OCI-M1 (cell line): ENCODE data around the gene COL1A1.

Experiments
- DNase-seq: peaks from one replicate; lab custom pipeline; 2025; lab: John Stamatoyannopoulos, UW

Gene COL1A1

GRCh38 chr17:50154604-50155003 lies 46.8 kb downstream of the COL1A1 start:
- no peak for DNase-seq

DNA sequence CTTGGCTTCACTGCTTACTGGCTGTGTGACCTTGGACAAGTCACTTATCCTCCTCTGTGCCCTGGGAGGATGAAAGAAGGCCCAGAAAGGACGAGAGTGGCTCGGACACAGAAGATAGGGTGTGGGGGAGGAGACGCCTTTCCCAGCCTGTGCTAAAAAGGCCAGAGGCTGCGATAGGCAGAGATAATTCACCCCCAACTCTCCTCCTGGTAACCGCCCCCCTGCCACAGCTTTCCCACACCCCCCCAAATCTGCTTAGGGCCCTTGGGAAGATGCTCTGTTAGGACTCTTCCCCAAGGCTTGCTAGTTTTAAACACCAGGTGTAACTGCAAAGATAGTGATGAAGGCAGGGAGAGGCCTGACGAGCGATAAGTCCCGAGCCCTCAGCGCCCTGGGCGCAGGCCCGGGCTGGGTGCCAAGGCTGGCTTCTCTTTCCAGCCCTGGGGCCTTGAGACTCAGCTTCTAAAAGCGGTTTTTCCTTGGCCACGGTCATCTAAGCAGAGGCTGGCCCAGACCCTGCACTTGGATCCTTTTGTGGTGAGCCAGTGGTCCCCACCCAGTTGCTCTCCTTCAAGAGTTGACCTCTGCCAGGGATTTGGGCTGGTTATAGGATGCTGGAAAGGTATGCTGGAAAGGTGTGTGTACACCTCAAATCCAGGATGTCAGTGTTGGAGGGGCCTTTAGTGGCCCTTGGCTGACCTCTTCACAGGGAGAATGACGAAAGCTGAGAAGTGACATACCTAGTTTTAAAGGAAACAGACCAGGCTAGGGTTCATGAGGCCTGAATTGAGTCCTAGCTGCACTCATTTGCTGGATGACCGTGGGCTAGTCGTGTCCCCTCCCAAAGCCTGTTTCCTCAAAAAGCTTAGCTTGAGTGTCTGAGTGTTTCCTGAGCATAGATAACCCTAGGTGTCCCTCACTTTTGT lies 47.5 kb downstream of the COL1A1 start:
- peak; percentile 91 for DNase-seq

- DNase-seq, result no peak
These were observed 48.7 kb downstream of the COL1A1 start for GRCh38 chr17:50152736-50153135.

- DNase-seq, result peak; percentile 91
These were observed 49.4 kb downstream of the COL1A1 start for GRCh38 chr17:50151937-50152547.

DNA sequence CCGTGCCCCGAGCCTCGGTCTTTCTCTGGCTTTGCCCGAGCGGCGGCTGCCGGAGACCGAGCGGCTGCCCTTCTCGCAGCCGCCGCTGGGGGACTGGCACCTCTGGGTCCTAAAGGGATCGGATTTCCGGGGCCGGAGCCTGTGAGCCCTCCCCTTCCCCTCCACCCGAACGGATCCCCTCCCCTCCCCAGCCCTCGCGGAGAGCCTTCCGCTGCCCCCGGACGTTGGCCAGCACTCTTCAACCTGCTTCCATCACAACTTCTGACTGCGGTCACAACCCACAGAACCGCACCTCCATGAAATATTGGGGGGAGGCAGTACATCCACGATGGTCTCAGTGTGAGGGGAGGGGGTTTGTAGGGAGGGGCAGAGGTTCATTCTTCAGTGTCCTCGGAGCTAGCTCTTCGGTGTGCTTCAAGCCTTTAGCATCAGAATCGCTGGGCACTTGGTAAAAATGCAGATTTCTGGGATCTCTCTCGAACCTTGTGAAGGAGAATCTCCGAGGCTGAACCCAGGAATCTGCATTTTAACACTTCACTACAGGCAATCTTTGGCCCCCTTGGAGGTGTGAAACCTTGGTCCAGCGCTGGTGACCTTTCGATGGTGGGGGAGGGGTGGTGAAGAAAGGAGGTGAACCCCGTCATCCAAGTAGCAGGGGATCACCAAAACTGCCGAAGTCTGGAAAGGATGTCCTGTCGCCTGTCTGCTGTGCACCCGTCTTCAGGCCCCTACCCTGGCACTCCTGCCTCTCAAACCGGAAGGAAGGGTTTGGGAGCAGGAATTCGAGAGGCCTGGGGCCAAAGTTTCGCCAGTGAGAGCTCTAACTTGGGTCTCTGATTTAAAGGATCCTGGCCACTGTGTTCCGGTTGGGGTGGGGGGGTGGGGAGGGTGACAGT lies 50.1 kb downstream of the COL1A1 start:
- peak; percentile 94 for DNase-seq

- no peak for DNase-seq
These were observed 50.9 kb downstream of the COL1A1 start, which contains the start of gene PPP1R9B for GRCh38 chr17:50150354-50151040. Gene PPP1R9B, minus strand, starts transcription at chr17:50150677. Its CDS starts 164 bp downstream, at chr17:50150513.

DNA sequence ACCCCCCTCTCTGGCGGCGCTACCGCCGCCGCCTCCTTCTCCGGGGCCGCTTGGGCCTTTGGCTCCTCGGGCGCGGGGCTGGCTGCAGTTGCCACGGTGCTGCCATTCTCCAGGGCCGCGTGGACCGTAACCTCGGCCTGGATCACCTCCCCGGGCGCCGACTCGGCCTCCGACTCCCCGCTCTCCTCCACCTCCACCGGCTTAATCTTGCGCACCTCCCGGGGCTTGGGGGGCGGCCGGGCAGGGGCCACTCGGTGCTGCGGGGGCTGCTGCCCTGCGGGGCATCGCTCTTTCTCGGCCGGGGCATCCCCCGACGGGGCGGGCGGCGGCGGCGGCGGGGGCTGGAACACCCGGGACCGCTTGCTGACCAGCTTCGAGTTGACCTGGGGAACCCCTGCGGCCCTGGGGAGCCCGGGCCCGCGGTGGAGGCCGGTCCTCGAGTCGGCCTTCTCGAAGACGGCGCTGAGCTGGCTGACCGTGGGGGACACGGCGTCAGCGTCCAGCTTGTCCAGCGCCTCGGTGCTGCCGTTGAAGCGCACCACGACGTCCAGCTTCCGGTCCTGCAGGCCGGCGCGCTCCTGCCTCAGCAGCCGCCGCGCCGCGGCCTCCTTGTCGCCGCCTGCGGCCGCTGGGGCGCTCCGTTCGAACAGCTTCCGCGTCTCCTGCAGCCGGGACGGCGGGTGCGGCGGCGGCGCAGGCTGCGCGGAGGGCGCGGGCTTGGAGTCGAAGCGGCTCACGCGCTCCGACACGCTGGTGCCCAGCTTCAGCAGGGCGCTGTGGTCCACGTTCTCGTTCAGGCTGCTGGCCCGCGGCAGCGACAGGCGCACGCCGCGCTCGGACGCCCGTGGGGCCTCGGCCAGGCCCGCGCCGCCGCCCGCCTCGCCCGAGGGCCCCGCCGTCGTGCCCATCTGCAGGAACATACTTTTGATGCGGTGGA lies 51.7 kb downstream of the COL1A1 start:
- DNase-seq, result peak; percentile 73

DNA sequence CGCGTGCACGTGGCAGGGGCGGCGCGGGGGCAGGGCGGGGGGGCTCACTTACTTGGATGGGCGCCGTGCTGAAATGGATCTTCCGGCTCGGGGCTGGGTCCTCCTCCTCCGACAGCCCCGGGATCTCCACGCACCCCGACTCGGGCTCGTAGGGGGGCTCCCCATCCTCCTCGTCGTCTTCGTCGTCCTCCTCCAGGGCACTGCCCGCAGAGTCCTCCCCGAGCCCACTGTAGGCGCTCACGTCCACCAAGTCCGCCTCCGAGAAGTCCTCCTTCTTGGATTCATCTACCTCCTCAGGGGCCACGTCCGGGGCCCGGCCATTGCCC lies 52.4 kb downstream of the COL1A1 start:
- DNase-seq, result peak; percentile 41

GRCh38 chr17:50148226-50149090 lies 53.0 kb downstream of the COL1A1 start:
- peak; percentile 65 for DNase-seq

DNA sequence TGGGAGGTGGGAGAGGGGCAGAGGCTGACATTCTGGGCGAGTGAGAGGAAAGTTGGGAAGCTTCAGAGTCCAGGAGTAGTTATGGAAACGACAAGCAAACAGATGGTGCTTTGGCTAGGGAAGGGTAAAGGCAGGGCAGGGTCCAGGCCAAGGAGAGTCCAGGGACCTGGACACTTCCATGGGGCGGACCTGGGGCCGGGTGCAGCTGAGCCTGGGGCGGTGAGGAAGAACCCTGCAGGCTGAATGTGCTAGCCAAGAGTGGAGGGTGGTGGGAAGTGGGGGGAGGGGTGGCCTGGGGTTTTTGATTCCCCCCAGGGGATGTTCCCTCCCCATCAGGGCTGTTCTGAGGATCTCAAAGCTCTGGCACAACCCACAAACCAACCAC lies 53.6 kb downstream of the COL1A1 start:
- no peak for DNase-seq

GRCh38 chr17:50146927-50147665 lies 54.3 kb downstream of the COL1A1 start:
- DNase-seq, result no peak

- DNase-seq, result no peak
These were observed 55.1 kb downstream of the COL1A1 start for GRCh38 chr17:50146230-50146926.

GRCh38 chr17:50145532-50146229 lies 55.8 kb downstream of the COL1A1 start:
- no peak for DNase-seq

GRCh38 chr17:50144845-50145531 lies 56.4 kb downstream of the COL1A1 start:
- DNase-seq, result no peak

DNA sequence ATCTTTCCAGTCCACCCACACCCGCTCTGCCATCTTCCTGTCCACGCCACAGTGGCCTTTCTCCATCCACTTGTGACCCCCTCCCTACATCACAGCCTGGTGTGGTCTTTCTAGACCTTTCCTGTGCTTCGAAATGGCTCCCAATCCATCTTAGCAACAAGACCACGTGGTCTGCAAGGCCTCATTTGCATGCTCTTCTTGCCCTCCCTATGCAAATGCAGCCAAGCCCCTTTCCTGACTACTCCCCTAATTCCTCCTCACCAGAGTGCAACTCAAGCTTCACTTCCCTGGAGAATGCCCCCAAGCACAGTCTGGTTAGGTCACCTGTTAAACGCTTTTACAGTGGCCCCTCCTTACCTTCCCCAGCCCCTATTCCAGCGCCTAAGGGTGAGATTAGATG lies 57.1 kb downstream of the COL1A1 start:
- DNase-seq, result no peak

- no peak for DNase-seq
These were observed 57.8 kb downstream of the COL1A1 start for GRCh38 chr17:50143461-50144176.

- no peak for DNase-seq
These were observed 59.7 kb downstream of the COL1A1 start for GRCh38 chr17:50141745-50142110.
